Heart left ventricle (tissue), 16 donors: Measurements from ENCODE around the gene ARHGEF28. TPM values are rescaled to one million over a fixed set of nuclear protein-coding genes. Genes with fewer than 3 reads are reported as not detected.
A peak's percentile ranks its signal among the peaks of the same experiment; 100 is the strongest.

Experiments used
- ATAC-seq, 4 donors: fragments of 200-7000 bp; cut with Tn5 transposase; one replicate each; pipeline ENCODE4 v1.9.1; 2020 to 2022; ENCODE audit warnings: moderate library complexity in 4 of 4, mild to moderate bottlenecking in 3 of 4, moderate number of reproducible peaks in 1 of 4
- DNase-seq, 5 donors: peaks; one replicate each; pipeline ENCODE4 v3.0.0-alpha.2; 2020
- H3K27ac ChIP-seq, 12 donors: fragments of 200-600 bp; sonication (generic) in 4 of 12; one replicate each; pipeline versions ENCODE4 v1.5.0 to v1.8.0; 2016 to 2022; ENCODE audit warnings: mild to moderate bottlenecking in 2 of 12
- H3K27me3 ChIP-seq, 9 donors: fragments of 200-600 bp; sonication (generic) in 2 of 9; one replicate each; pipeline versions ENCODE4 v1.5.1 to v1.8.0; 2016 to 2022; ENCODE audit warnings: mild to moderate bottlenecking in 3 of 9
- H3K36me3 ChIP-seq, 9 donors: fragments of 200-600 bp; sonication (generic) in 2 of 9; one replicate each; pipeline versions ENCODE4 v1.5.0 to v1.8.0; 2018 to 2022; ENCODE audit warnings: mild to moderate bottlenecking in 2 of 9
- H3K4me1 ChIP-seq, 12 donors: fragments of 200-600 bp; sonication (generic) in 4 of 12; one replicate each; pipeline versions ENCODE4 v1.5.0 to v1.8.0; 2016 to 2022; ENCODE audit warnings: mild to moderate bottlenecking in 3 of 12
- H3K4me3 ChIP-seq, 12 donors: fragments of 200-600 bp; sonication (generic) in 4 of 12; one replicate each; pipeline versions ENCODE4 v1.5.0 to v1.8.0; 2017 to 2022; ENCODE audit warnings: mild to moderate bottlenecking in 9 of 12, moderate library complexity in 4 of 12
- H3K9me3 ChIP-seq, 12 donors: fragments of 200-600 bp; sonication (generic) in 4 of 12; one replicate each; pipeline versions ENCODE4 v1.5.0 to v1.8.0; 2016 to 2022; ENCODE audit warnings: mild to moderate bottlenecking in 1 of 12
- POLR2A ChIP-seq, 2 donors: fragments of 450-650 bp; IDR thresholded peaks; one replicate each; pipeline ENCODE4 v1.6.1; 2017; ENCODE audit warnings: antibody characterized with exemption in 2 of 2, mild to moderate bottlenecking in 2 of 2, moderate library complexity in 2 of 2
- WGBS, 4 donors: extraction: QIAGEN DNeasy Blood & Tissue Kit in 2 of 4; methylation state at CpG; one replicate each; pipeline versions ENCODE4 v1.1.5 to v1.1.7; 2013 to 2018; 5-methylcytosine and 5-hydroxymethylcytosine counted together
- intact Hi-C, 10 donors: fragments of 100-400 bp; cut with DNase I; formaldehyde crosslinking; loops; one replicate each; pipeline versions ENCODE4 v1.11.1 to v1.14.2; 2022
- polyA plus RNA-seq, 2 donors: library from polyadenylated mRNA; stranded (reverse); fragments of 200-250 nt; gene quantifications; one replicate each; pipeline ENCODE4 v1.2.3, GENCODE V29; 2013
- total RNA-seq, 9 donors: library from RNA; depleted of rRNA in 2 of 9; stranded (reverse); fragments of >200 nt in 2 of 9; fragmentation: NEBNext Ultra II Directional in 3 of 9; extraction: Animal tissue kit (Norgen Biotek cat#: 25700) in 3 of 9; gene quantifications; one replicate each; pipeline versions ENCODE4 v1.1.0 to v1.2.4, GENCODE V29; 2016 to 2023
- TF ChIP-seq, protein P1 (sequence below), 12 donors: fragments of 200-600 bp; sonication (generic) in 4 of 12; IDR thresholded peaks; one replicate each; pipeline versions ENCODE4 v1.5.0 to v1.8.0; 2018 to 2022; ENCODE audit warnings: antibody characterized with exemption in 12 of 12, mild to moderate bottlenecking in 5 of 12
- donor health status: ischemic (EF 13 %, LVEDD 7.1; RV severe dilation, severe dysfunction).
- donor health status: healthy with polysubstance abuse.
- donor health status: DM: no; HTN: yes; CAD: no.
- donor health status: DM: no; HTN: no; CAD: no.
- donor health status: ischemic (EF 25% LVEDD 6.9; RV normal size, moderate dysfunction).
- donor health status: ischemic (EF 25% LVEDD 5.7; RV mildly dilated, moderate dysfunction).
- donor health status: healthy.
- donor health status: DM: yes; HTN: yes; CAD: no.
- donor health status: ischemic (EF 35%, LVEDD 5.7; RV mildly dilated, moderate dysfunction).
- donor health status: nonischemic (EF 11% LVEDD 7.7; RV severe dilation, severe dysfunction).
- donor health status: DM: yes; HTN: yes; CAD: no.
- donor health status: PGD.
- donor health status: ischemic (EF 29% LVEDD 5.4; RV normal size, mild dysfunction).
- donor health status: nonischemic (EF 23%, LVEDD 6.1; RV moderate dilation, normal function).

The ARHGEF28 gene
- total and polyA plus RNA-seq, 11 donors: 0.51 to 7.7 (median 1.7) TPM

DNA sequence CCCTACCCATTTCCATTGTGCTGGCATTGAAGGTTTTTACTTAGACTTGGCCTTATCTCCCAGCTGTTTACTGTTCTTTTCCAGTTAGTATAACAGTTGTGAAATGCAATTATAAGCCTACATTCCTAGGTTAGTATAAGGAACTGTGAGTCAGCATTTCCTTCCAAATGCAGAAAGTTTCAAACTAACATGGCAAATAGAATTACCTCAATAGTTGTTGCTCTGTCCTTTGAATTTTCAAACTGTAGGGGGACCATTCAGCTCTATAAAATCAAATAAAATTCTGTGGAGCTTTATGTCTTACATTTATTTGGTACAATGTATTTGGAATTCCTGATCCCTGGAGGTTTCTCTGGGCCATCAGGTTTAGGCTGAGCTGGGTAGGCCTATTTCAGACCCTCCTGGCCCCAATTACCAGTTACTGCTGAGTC, 47.2 kb downstream of the ARHGEF28 start:
- H3K27ac ChIP-seq: peak overlapping the region in 1 of 12 donors; percentile 28

DNA sequence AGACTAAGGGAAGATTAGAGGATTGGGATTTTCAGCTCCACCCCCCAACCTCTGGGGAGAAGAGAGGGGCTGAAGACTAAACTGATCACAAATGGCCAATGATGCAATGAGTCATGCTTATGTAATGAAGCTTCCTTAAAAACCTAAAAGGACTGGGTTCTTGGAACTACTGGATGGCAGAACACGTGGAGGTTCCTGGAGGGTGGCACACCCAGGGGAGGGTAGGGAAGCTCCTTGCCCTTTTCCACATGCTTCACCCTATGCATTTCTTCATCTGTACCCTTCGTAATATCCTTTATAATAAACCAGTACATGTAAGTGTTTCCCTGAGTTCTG, 48.6 kb downstream of the ARHGEF28 start:
- no peak overlapping the region for H3K4me3 ChIP-seq
- 96 to 98% (median 97%) methylated on average over 2 of the region's 2 CpGs for WGBS, 4 donors
- no peaks in the 10 kb centered on the region for H3K9me3 ChIP-seq
- no peak overlapping the region for H3K27ac ChIP-seq
- H3K36me3 ChIP-seq: no peaks in the 10 kb centered on the region
- DNase-seq (no peak), ATAC-seq (no peak)
- intact Hi-C loops: no loop called here
- TF ChIP-seq POLR2A (IDR thresholded peaks at IDR 0.05): no peak
- TF ChIP-seq, protein P1, sequence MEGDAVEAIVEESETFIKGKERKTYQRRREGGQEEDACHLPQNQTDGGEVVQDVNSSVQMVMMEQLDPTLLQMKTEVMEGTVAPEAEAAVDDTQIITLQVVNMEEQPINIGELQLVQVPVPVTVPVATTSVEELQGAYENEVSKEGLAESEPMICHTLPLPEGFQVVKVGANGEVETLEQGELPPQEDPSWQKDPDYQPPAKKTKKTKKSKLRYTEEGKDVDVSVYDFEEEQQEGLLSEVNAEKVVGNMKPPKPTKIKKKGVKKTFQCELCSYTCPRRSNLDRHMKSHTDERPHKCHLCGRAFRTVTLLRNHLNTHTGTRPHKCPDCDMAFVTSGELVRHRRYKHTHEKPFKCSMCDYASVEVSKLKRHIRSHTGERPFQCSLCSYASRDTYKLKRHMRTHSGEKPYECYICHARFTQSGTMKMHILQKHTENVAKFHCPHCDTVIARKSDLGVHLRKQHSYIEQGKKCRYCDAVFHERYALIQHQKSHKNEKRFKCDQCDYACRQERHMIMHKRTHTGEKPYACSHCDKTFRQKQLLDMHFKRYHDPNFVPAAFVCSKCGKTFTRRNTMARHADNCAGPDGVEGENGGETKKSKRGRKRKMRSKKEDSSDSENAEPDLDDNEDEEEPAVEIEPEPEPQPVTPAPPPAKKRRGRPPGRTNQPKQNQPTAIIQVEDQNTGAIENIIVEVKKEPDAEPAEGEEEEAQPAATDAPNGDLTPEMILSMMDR (IDR thresholded peaks at IDR 0.05): no peak
- peaks cover 0 to 19% (median 0%) of the 10 kb centered on the region in 12 donors for H3K4me1 ChIP-seq
- no peaks in the 10 kb centered on the region for H3K27me3 ChIP-seq

More for the DNA sequence above, 47.2 kb downstream of the ARHGEF28 start:
- Histone ChIP-seq H3K9me3 (no peaks in the 10 kb centered on the region), H3K4me1 (peaks cover 0 to 19% (median 0%) of the 10 kb centered on the region in 12 donors), H3K27me3 (no peaks in the 10 kb centered on the region), H3K4me3 (no peak overlapping the region), H3K36me3 (no peaks in the 10 kb centered on the region)
- no peak for TF ChIP-seq POLR2A (IDR thresholded peaks at IDR 0.05)
- TF ChIP-seq, protein P1 (IDR thresholded peaks at IDR 0.05): no peak
- ATAC-seq (no peak), DNase-seq (no peak)
- intact Hi-C loops: no loop called here

DNA sequence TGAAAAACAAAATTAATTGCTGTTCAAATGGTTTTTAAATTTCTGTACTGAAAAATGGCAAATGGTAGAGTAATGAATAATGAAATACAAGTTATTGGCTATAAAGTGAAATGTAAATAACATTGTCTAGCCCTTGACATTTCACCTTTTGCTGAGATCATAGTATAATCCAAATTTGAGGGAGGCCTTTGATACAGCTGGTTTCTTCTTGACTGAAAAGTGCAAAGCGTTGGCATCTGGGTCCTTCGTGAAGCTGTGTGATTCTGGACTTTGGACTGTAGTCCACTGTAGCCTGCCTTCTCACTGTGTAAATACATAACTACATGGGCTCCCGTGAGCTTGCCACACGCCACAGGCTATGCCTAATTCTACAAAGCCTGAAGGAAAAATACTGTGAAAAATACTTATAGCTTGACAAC, 52.3 kb downstream of the ARHGEF28 start:
- Histone ChIP-seq H3K36me3 (no peaks in the 10 kb centered on the region), H3K27ac (no peak overlapping the region), H3K4me3 (no peak overlapping the region), H3K9me3 (no peaks in the 10 kb centered on the region), H3K27me3 (no peaks in the 10 kb centered on the region), H3K4me1 (peaks cover 0 to 14% (median 0%) of the 10 kb centered on the region in 12 donors)
- 92 to 95% (median 94%) methylated on average over 4 of the region's 4 CpGs for WGBS, 4 donors
- TF ChIP-seq, protein P1 (IDR thresholded peaks at IDR 0.05): no peak
- TF ChIP-seq POLR2A (IDR thresholded peaks at IDR 0.05): no peak
- intact Hi-C loops: no loop called here
- DNase-seq (no peak), ATAC-seq (no peak)

DNA sequence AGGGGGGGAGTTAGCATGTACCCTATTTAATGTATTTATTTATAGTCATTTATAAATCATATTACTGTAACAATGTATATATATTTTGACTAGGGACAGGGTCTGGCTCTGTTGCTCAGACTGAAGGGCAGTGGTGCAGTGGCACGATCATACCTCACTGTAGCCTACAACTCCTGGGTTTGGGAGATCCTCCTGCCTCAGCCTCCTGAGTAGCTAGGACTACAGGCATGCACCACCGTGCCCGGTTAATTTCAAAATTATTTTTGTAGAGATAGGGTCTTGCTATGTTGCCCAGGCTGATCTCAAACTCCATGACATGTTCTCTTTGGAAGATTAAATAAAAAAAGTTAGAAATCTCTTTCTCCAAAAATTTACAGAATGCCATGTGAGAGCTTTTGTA, 52.8 kb downstream of the ARHGEF28 start:
- no peak overlapping the region for H3K4me3 ChIP-seq
- 95 to 98% (median 97%) methylated on average over 3 of the region's 3 CpGs for WGBS, 4 donors
- H3K27ac ChIP-seq: no peak overlapping the region
- ATAC-seq (no peak), DNase-seq (no peak)
- intact Hi-C loops: no loop called here
- TF ChIP-seq, protein P1 (IDR thresholded peaks at IDR 0.05): no peak
- no peak for TF ChIP-seq POLR2A (IDR thresholded peaks at IDR 0.05)
- H3K27me3 ChIP-seq: no peaks in the 10 kb centered on the region
- H3K9me3 ChIP-seq: no peaks in the 10 kb centered on the region
- H3K4me1 ChIP-seq: peaks cover 0 to 10% (median 0%) of the 10 kb centered on the region in 12 donors
- H3K36me3 ChIP-seq: no peaks in the 10 kb centered on the region
